Endometrial microvascular endothelial cells (primary cell): ENCODE data around the gene AKNAD1. TPM values are rescaled to one million over a fixed set of nuclear protein-coding genes. Genes with fewer than 3 reads are reported as not detected.

Experiments
- in situ Hi-C: cut with HindIII; loops from 2 replicates; pipeline ENCODE4 v1.10.0; 2017; ENCODE audit warnings: low sequenced_read_pairs, low pct_unique_long_range_greater_than_20kb; ENCODE audit errors: inconsistent ontology term
- total RNA-seq: library from RNA; depleted of rRNA; stranded (reverse); fragments of >200 nt; gene quantifications from one replicate; pipeline ENCODE4 v1.2.3, GENCODE V29; 2015; ENCODE audit errors: inconsistent ontology term

Gene AKNAD1
- total RNA-seq, 1 donor from 2014 or later: not detected

DNA sequence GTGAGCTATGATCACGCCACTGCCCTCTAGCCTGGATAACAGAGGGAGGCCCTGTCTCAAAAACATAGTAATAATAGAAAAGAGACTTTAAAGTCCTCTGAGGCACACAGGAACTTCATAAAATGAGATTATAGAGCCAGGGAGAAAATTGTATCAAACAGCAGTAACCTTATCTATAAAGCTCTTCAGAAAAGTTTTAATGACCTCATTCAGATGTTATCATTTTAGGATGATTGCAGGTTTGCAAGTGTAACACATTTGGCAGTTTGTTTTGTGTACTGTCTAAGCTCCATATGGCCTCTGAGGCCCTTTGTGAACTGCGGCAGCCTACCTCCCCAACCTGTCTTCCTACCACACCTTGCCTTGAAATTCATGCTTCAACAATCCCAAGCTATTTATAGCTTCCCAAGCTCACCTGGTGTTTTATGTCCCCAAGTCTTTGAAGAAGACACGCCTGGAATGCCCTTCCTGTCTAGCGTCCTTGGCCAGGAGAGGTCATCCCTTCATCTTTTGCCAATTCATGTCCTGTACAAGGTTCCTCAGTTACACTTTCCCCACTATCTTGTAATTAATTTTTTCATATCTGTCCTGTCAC lies 8.5 kb upstream of the AKNAD1 start:
- in situ Hi-C loops: no loop called here

DNA sequence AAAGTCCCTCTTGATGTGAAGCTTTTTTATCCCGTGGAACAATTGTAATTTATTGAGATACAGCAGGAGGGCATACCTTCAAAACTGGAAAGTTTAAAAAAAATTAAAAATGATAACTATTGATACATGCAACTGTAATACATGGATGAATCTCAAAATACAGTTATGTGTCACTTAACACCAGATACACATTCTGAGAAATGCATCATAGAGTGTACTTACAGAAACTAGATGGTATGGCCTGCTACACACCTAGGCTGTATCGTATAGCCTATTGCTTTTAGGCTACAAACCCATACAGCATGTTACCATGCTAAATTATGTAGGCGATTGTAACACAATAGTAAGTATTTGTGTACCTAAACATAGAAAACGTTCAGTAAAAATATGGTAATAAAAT lies 7.1 kb upstream of the AKNAD1 start:
- in situ Hi-C loops: no loop called here

GRCh38 chr1:108862698-108863477 lies 6.0 kb upstream of the AKNAD1 start:
- in situ Hi-C loops: no loop called here

- in situ Hi-C loops: no loop called here
Observed at GRCh38 chr1:108862017-108862610, 5.2 kb upstream of the AKNAD1 start.

- in situ Hi-C loops: no loop called here
Observed at GRCh38 chr1:108861566-108861965, 4.7 kb upstream of the AKNAD1 start.

GRCh38 chr1:108860190-108860907 lies 3.5 kb upstream of the AKNAD1 start:
- in situ Hi-C loops: no loop called here

DNA sequence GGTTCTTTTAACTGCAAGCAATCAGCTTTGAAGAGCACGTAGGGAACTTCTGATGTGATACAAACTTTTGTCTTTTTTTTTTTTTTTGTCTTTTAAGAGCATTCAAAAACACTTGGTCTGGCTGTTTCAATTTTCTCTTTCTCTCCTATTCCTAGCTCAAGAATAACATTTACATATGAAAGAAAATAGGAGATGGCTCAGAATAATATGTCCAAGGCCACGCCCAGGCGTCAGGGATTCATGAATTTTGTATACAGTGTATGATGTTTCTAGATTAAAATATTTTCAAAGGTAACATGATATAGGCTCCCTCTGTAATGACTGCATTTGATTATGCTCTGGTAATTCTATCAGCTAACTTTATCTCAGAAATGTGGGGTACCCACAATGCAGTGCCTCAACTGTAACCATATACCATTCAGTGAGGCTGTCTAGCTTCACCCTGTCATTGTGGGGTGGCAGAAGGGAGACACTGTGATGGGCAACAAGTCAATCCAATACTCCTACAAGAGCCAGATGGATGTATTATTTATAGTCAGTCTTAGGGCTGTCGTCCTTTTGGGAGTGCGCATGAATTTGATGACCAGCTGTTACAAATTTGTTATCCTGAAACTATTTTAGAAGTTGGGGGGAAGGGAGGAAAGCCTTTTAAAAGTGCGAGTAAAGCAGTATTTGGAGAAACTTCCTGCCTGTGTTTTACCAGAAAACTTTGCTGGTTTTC lies 1.5 kb upstream of the AKNAD1 start:
- in situ Hi-C loops: no loop called here

DNA sequence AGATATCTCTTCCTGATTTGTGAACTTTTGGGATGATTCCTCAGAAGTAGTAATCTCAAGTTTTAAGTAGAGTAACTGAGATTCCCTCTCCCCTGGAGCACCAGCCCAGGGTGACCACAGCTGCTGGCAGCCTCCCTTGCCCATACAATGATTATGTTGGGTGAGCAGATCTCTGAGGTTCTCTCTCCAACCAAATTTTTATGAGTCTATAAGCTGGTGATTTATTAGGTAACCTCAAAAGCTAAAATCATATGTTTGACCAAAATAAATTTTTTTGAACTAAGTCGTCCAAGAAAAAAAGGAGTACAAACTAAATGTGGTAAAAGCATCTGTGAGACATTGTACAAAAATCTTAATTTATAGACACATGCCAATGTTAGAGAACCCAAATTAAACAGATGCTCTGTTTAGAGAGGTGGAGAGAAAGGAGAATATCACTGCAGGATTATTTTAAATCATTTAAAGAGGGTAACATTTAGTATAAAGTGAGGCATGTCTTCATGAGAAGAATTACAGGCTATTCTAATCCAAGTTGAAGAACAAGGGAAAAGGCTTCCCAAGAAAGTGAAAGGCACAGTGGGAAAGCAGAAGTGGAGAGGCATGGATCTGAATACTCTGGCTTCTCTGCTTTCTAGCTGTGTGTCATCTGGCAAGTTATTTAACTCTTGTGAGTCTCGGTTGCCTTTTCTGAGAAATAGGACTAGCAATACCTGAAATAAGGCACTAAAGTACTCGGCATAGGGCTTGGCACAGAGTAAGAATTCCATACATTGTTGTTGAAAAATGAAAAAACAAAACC lies 2.5 kb downstream of the AKNAD1 start:
- in situ Hi-C loops: no loop called here

- in situ Hi-C loops: no loop called here
Observed at GRCh38 chr1:108852221-108852975, 4.5 kb downstream of the AKNAD1 start.

- in situ Hi-C loops: no loop called here
Observed at GRCh38 chr1:108851567-108851966, 5.3 kb downstream of the AKNAD1 start.

- in situ Hi-C loops: no loop called here
Observed at GRCh38 chr1:108850929-108851328, 6.0 kb downstream of the AKNAD1 start.

DNA sequence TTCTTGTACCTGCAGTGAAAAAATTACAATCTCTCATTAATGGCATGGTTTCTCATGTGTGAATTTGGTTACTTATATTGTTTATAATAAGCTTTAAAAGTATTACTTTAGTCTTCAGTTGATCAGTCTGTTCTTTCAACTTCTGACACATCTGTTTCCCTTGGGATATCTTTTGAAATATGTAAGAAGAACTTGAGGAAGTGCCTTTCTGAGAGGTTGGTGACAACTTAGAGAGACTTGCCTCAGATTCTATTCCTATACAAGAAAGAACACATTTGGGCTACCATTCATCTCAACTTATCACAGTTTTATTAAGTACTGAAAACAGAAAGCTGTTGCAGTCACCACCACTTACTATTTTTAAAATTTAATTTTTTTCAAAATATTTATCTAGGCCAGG lies 8.1 kb downstream of the AKNAD1 start:
- in situ Hi-C loops: loop anchor here (10.0 kb wide), 1 partner anchor 56 kb away; no protein-coding TSS in a partner anchor

- in situ Hi-C loops: loop anchor here (10.0 kb wide), 1 partner anchor 57 kb away; no protein-coding TSS in a partner anchor
Observed at GRCh38 chr1:108847494-108847893, 9.4 kb downstream of the AKNAD1 start.

GRCh38 chr1:108845991-108846390 lies 10.9 kb downstream of the AKNAD1 start:
- in situ Hi-C loops: loop anchor here (10.0 kb wide), 1 partner anchor 59 kb away; no protein-coding TSS in a partner anchor

DNA sequence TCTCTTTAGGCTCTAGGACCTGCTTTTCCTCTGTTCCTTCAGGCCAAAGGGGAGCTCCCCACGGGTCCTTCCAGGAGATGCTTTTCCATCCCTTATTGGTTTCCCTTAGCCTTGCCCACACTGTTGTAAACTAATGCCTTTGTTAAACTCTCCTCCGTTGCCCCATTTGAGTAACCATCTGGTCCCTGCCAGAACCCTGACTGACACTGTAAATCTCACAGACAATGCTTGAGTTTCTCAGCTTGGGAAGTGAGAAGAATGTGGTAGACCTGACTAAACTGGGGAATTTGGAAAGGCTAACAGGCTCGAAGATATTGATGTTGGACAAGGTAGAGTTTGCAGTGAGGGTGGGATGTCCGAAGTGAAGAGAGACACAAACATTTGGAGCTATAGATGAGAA lies 11.4 kb downstream of the AKNAD1 start:
- in situ Hi-C loops: loop anchor here (10.0 kb wide), 1 partner anchor 59 kb away; no protein-coding TSS in a partner anchor

DNA sequence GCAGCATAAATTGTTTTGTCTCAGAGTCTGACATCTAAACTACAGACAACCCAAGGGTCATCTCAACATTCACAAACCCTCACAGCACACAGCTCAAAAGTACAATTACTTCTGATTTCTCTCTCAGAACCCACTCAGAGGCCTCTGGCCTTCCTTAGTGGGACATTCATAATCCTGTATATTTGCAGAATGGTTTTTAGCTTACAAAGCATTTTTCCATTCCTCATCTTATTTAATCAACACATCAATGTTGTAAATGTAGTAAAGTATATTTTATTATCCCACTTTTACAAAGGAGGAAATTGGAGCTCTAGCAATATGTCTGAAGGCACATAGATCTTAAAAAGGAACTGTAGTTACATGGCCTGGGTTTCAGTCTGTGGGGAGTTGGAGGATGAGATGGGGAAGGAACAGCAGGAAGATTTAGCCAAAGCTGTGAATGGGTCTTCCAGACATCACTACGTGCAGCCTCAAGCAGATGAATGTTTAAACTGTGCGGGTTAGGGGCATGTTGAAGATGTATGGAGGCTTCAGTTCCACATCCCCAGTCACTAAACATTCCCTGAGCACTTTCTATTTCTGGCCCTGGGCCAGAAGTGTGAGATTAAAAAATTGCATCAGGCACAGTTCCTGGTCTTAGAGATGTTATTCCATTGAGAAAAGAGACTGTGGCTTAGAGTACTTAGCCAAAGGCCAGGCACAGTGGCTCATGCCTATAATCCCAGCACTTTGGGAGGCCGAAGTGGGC lies 13.3 kb downstream of the AKNAD1 start:
- in situ Hi-C loops: loop anchor here (10.0 kb wide), 1 partner anchor 61 kb away; no protein-coding TSS in a partner anchor
